ENCODE results near the gene TGM4.
"Not testable (repeated sequence)": the region's sequence is repeated elsewhere in the genome, so short reads cannot be mapped to it uniquely, and the experiment has no call there.

The TGM4 gene

GRCh38 chr3:44874308-44874707 lies at the start of gene TGM4:
Gene TGM4 (plus strand): TSS chr3:44874608. CDS start chr3:44874679, 71 bp downstream.
- no peak for DNase-seq

DNA sequence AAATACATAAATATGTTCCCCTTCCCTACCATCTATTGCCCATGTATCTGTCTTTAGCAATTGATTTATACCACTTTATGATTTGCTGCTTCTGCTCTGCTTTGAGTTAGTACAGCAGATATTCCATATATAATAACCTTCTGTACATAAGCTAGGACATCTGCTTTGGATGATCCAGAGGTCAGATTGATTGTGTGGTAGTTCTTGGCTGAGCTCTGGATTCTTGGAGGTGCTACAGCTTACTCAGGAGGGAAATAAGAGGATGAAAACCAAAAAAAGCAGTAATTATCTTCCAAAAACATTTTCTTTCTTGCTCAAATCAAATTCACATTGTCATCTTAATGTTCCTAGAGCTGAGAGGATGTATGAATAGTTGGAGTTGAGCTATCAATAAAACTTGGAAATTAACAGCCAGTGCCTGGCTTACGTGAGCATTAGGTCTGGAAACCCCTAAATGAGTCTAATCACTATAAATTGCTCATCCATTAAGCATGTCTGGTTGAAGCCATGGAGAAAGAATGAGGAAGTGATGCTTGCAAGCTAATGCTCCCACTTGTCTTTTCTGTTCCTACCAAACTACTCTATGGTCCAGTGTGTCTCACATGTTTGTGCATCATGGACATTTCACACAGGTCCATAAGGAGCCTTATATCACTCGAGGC lies 49.0 kb upstream of the TGM4 start:
- no peak for DNase-seq

GRCh38 chr3:44827196-44827595 lies 47.2 kb upstream of the TGM4 start:
- DNase-seq: no peak

- no peak for DNase-seq
These were observed 43.2 kb upstream of the TGM4 start for GRCh38 chr3:44831232-44831631.

DNA sequence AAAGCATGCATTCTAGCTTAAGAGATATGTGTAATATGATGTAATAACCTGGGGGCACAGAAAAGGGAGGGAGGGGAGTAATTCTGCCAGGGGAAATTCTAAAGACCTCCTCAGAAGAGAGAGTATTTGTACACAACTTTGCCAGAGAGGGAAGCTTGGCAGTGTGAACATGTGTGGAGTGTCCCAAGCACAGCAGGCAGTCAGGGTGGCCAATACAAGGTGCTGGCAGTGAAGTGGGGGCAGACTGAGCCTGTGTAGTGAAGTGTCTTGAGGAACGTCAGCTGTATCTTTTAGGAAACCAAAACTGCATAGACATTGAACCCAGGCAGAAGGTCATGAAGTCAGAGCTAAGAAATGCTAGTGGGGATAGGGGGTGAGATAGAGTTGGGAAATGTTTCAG lies 42.4 kb upstream of the TGM4 start:
- DNase-seq: no peak

GRCh38 chr3:44832965-44833364 lies 41.4 kb upstream of the TGM4 start:
- no peak for DNase-seq

GRCh38 chr3:44833394-44833793 lies 41.0 kb upstream of the TGM4 start:
- DNase-seq: no peak

DNA sequence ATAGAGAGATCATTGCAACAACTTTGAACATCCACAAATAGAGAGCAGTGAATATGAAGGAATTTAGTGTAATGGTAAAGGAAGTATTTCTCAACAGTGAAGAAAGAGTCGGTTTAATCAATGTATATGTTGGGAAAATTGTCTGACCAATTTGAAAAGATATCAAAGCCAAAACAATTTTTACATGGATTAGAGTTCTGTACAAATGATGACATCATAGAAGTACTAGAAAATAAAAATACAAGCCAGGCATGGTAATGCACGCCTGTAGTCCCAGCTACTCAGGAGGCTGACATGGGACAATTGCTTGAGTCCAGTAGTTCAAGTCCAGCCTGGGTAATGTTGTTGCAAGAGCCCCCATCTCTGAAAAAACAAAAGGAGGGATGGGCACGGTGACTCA lies 38.7 kb upstream of the TGM4 start:
- DNase-seq: no peak

DNA sequence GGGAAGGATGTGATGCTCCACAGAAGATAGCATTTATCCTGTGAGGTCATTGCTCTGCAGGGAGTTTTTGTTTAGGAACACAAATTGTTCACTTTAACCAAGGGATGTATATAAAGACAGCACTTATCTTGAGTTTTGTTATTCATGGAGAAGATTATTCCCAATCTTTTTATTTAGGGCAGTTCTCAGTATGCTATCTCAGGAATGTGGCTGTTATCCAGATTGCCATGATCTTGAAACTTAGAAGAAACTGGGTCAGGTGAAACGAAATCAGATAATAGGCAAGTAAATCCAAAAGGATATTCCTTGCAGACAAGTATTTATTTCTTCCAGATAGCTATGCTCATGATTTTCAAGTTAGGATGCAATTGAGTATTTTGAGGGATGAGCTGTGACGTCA lies 32.0 kb upstream of the TGM4 start:
- DNase-seq: no peak

GRCh38 chr3:44845528-44846520 lies 28.6 kb upstream of the TGM4 start:
- DNase-seq: no peak

GRCh38 chr3:44848634-44849033 lies 25.8 kb upstream of the TGM4 start:
- DNase-seq: no peak

- not testable (repeated sequence) for DNase-seq
These were observed 17.7 kb upstream of the TGM4 start for GRCh38 chr3:44856663-44857062.

DNA sequence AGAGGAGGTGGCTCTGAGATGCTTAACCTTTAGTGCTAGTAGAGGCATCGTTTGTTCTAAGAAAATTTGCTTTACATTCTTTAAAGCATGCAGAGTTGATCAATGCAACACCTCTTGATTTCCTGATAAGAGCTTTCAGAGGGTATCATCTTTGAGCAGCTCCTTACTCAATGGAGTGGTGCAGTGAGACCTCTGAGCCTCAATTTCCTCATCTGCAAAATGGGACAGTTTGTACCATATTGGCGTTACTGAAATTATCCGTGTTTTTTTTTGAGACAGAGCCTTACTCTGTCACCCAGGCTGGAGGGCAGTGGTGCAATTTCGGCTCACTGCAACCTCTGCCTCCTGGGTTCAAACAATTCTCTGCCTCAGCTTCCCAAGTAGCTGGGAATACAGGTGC lies 14.3 kb upstream of the TGM4 start:
- DNase-seq: no peak

DNA sequence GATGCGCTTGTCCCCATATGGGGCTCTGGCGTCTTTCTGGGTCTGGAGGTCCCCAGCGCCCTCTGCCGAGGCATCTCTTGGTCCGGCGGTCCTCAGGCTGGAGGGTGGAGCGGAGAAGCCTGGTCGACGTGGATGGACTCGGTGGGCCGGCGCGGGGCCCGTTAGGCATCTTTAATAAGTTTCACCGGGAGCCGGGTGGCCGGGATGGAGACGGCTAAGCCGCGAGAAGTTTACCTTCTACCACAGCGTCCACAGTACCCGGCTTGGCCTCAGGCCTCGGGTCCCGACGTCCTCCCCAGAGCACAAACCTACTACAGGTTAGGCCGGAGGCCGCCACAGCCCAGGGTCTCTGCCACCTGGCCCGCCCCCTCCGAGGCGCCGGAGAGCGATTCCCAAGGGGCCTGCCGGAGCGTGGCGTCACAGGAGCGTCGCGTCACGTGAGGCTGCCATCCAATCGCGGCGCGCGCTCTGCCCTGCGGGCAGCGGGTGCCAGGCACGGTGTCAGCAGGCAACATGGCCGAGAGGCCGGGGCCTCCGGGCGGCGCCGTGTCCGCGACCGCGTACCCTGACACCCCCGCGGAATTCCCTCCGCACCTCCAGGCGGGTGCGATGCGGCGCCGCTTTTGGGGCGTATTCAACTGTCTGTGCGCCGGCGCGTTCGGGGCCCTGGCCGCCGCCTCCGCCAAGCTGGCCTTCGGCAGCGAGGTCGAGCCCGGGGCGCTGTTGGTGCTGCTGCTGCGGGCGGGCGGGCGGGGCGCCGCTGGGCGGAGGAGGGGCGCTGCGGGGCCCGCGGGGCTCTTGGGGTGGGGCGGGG lies 12.8 kb upstream of the TGM4 start, which contains the start of gene TMEM42:
Gene TMEM42 (plus strand): TSS at position 501 of the 814 bp plus-strand sequence. CDS start 13 bp downstream, at position 514.
- peak; percentile 92 for DNase-seq

- no peak for DNase-seq
These were observed 12.2 kb upstream of the TGM4 start for GRCh38 chr3:44862226-44862637.

DNA sequence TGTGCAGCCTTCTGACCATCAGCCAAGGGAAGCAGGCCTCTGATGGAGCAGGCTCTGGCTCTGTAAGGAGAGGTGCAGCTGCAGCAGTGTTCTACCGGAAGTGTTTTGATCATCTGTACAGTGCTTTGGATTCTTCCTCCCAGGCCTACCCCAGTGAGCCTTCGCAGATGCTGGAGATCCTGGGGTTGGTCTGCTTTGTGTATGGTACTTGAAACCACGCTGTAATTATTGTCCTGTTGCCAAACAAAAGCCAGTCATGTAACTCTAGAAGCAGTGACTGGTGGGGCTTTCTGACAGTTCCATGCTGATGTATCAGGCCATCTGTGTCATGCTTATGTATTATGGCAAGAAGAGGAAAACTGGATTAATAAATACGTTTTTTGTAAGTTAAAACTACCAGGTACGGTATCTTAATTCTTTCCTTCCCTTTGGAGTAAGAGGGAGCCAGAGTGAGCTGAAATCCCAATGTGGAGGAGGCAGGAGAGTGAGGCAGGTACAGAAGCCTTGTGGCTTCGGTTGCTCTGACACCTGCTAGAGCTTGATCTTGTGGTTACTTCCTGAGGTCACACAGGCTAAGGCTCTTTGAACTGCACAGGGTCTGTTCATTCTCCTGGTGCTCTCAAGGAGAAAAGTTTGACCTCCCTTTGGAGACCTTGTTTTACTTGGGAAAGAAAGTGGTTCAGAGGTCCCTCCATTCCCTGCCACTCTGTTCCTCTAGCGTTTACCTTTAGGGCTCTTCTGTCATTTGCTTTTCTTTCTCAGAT lies 9.0 kb upstream of the TGM4 start:
- DNase-seq: no peak

- DNase-seq: no peak
These were observed 6.8 kb upstream of the TGM4 start for GRCh38 chr3:44867421-44868111.

GRCh38 chr3:44870375-44871061 lies 3.9 kb upstream of the TGM4 start:
- DNase-seq: no peak

DNA sequence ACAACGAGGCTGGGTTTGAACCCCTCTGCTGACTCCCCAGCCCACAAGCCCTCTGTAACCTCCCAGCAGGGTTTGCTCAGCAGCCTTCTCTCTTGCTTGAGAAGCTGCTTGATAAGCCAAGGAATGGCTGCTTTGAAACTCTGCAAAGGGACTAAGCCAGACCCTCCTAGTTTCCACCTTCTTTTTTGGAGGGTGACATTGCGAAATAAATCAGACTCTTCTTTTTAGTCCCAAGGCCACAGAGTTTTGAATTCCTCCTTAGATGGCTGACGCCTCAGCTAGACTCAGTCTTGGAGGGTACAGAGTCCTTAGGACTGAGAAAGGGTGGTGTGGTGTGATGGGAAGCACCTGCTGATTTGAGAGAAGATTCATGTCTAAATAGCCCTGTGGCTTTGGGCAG lies 1.2 kb downstream of the TGM4 start:
- DNase-seq: no peak

- no peak for DNase-seq
These were observed 2.9 kb downstream of the TGM4 start for GRCh38 chr3:44877333-44877732.

DNA sequence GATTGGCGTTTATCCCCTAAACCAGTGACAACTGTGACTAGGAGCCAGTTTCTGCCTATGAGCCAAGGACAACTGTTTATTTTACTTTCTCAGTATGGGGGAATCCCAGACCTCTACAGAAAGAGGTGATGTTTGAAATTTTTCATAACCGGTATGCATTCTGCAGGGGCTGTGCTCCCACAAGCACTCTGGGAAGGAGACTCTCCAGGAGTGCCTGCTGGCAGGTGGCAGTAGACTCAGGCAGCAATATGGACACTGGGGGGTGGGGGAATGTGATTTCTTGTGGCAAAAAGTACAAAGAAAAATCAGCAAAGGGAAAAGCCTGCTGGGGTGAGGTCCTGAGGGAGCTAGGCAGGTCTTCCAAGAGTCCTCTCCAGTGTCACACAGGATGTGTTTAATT lies 5.9 kb downstream of the TGM4 start:
- DNase-seq: no peak
